Measurements from ENCODE around the gene POC1B.

Gene POC1B

GRCh38 chr12:89493670-89494302, 32.1 kb downstream of the POC1B start:
- no peak for DNase-seq

- DNase-seq: no peak
Observed at GRCh38 chr12:89492883-89493282, 33.0 kb downstream of the POC1B start.

GRCh38 chr12:89490922-89491321, 34.9 kb downstream of the POC1B start:
- no peak for DNase-seq

GRCh38 chr12:89486264-89486663, 39.6 kb downstream of the POC1B start:
- DNase-seq: no peak

- no peak for DNase-seq
Observed at GRCh38 chr12:89484470-89484869, 41.4 kb downstream of the POC1B start.

- no peak for DNase-seq
Observed at GRCh38 chr12:89481213-89481914, 44.5 kb downstream of the POC1B start.

- DNase-seq: no peak
Observed at GRCh38 chr12:89479982-89480381, 45.9 kb downstream of the POC1B start.

GRCh38 chr12:89477633-89478279, 48.1 kb downstream of the POC1B start:
- no peak for DNase-seq

GRCh38 chr12:89476904-89477595, 48.8 kb downstream of the POC1B start:
- no peak for DNase-seq

- DNase-seq: no peak
Observed at GRCh38 chr12:89476232-89476631, 49.6 kb downstream of the POC1B start.

GRCh38 chr12:89475203-89475990, 50.5 kb downstream of the POC1B start:
- no peak for DNase-seq

GRCh38 chr12:89474615-89475014, 51.2 kb downstream of the POC1B start:
- no peak for DNase-seq

GRCh38 chr12:89472508-89472907, 53.3 kb downstream of the POC1B start:
- DNase-seq: no peak

- no peak for DNase-seq
Observed at GRCh38 chr12:89470741-89471509, 54.9 kb downstream of the POC1B start.

- DNase-seq: no peak
Observed at GRCh38 chr12:89469361-89469760, 56.5 kb downstream of the POC1B start.

- no peak for DNase-seq
Observed at GRCh38 chr12:89468648-89469326, 57.1 kb downstream of the POC1B start.

- DNase-seq: no peak
Observed at GRCh38 chr12:89468017-89468416, 57.8 kb downstream of the POC1B start.

GRCh38 chr12:89464974-89465592, 60.8 kb downstream of the POC1B start:
- no peak for DNase-seq

GRCh38 chr12:89461649-89462612, 63.9 kb downstream of the POC1B start:
- DNase-seq: no peak

GRCh38 chr12:89461190-89461589, 64.7 kb downstream of the POC1B start:
- no peak for DNase-seq
